Smooth muscle cell (in vitro differentiated cells): Measurements from ENCODE around the gene CXADR. TPM values are rescaled to one million over a fixed set of nuclear protein-coding genes. Genes with fewer than 3 reads are reported as not detected.

Experiments
- DNase-seq: peaks from one replicate; lab custom pipeline; 2025; ENCODE audit not compliant: unreplicated experiment; lab: John Stamatoyannopoulos, UW
- H2AFZ ChIP-seq: fragments of 200-600 bp; sonication (generic); 2 replicates; pipeline ENCODE4 v1.6.0; 2016; ENCODE audit warnings: antibody characterized with exemption, low read depth, mild to moderate bottlenecking
- H3F3A ChIP-seq: fragments of 200-600 bp; sonication (generic); 2 replicates; pipeline ENCODE4 v1.6.0; 2017; ENCODE audit warnings: antibody characterized with exemption, low read depth
- H3K27ac ChIP-seq: fragments of 200-600 bp; sonication (generic); 2 replicates; pipeline ENCODE4 v1.5.1; 2016; ENCODE audit warnings: low read depth, mild to moderate bottlenecking
- H3K27me3 ChIP-seq: fragments of 200-600 bp; sonication (generic); 2 replicates; pipeline ENCODE4 v1.6.1; 2016; ENCODE audit warnings: low read depth, mild to moderate bottlenecking
- H3K36me3 ChIP-seq: fragments of 200-600 bp; sonication (generic); 2 replicates; pipeline ENCODE4 v1.5.1; 2016; ENCODE audit warnings: low read depth
- H3K4me1 ChIP-seq: fragments of 200-600 bp; sonication (generic); 2 replicates; pipeline ENCODE4 v1.5.1; 2016; ENCODE audit warnings: low read depth
- H3K4me2 ChIP-seq: fragments of 200-600 bp; sonication (generic); 2 replicates; pipeline ENCODE4 v1.6.0; 2016; ENCODE audit warnings: mild to moderate bottlenecking
- H3K4me3 ChIP-seq: fragments of 200-600 bp; sonication (generic); 2 replicates; pipeline ENCODE4 v1.5.1; 2016; ENCODE audit warnings: mild to moderate bottlenecking
- H3K79me2 ChIP-seq: fragments of 200-600 bp; sonication (generic); 2 replicates; pipeline ENCODE4 v1.6.0; 2016; ENCODE audit warnings: low read depth, mild to moderate bottlenecking
- H3K9ac ChIP-seq: fragments of 200-600 bp; sonication (generic); 2 replicates; pipeline ENCODE4 v1.6.0; 2016; ENCODE audit warnings: low read depth
- H3K9me3 ChIP-seq: fragments of 200-600 bp; sonication (generic); replicated peaks from 2 replicates; pipeline ENCODE4 v1.5.1; 2016; ENCODE audit warnings: low read depth
- H4K20me1 ChIP-seq: fragments of 200-600 bp; sonication (generic); 2 replicates; pipeline ENCODE4 v1.6.0; 2016; ENCODE audit warnings: low read depth
- CTCF ChIP-seq: fragments of 200-600 bp; sonication (generic); IDR thresholded peaks from 2 replicates; pipeline ENCODE4 v1.5.1; 2017; ENCODE audit warnings: borderline replicate concordance, mild to moderate bottlenecking, antibody characterized with exemption; ENCODE audit not compliant: insufficient read depth, poor library complexity, severe bottlenecking
- WGBS: methylation state at CpG from one replicate; pipeline ENCODE4 v1.1.7; 2016; ENCODE audit warnings: low lambda C conversion rate; 5-methylcytosine and 5-hydroxymethylcytosine counted together
- polyA plus RNA-seq: library from polyadenylated mRNA; unstranded; fragments of >200 nt; fragmentation: Nextera tagmentation; extraction: Ambion mirVana; gene quantifications from 2 replicates; pipeline ENCODE4 v1.2.1, GENCODE V29; 2016
- total RNA-seq: library from RNA; depleted of rRNA; stranded (reverse); fragments of >200 nt; gene quantifications from 2 replicates; pipeline ENCODE4 v1.2.3, GENCODE V29; 2014

The CXADR gene
- total RNA-seq: 42.0 and 55.2 TPM in 2 replicates
- polyA plus RNA-seq: 19.5 and 26.2 TPM in 2 replicates

- H3K27ac ChIP-seq: peak within 1 kb of the TSS; percentile 70
- TF ChIP-seq CTCF: peak; percentile 50
- 2% methylated on average over 67 of the region's 83 CpGs for WGBS
Measured at GRCh38 chr21:17512253-17513213, at the start of gene CXADR. Gene CXADR, plus strand, starts transcription at chr21:17513043. Its CDS starts 87 bp downstream, at chr21:17513130.

GRCh38 chr21:17466166-17466565, 46.7 kb upstream of the CXADR start:
- Histone ChIP-seq H3K9ac (no peak overlapping the region), H3K27me3 (no peaks in the 10 kb centered on the region), H3K4me1 (peaks cover 22% of the 10 kb centered on the region), H3K4me3 (no peak overlapping the region), H3K4me2 (no peak overlapping the region), H3F3A (peaks cover 29% of the 10 kb centered on the region), H3K79me2 (no peaks in the 10 kb centered on the region), H3K36me3 (no peaks in the 10 kb centered on the region), H3K27ac (peak overlapping the region; percentile 92), H4K20me1 (no peaks in the 10 kb centered on the region), H2AFZ (no peak overlapping the region), H3K9me3 (no peaks in the 10 kb centered on the region)
- WGBS: 7% methylated on average over 1 of the region's 1 CpG
- no peak for TF ChIP-seq CTCF
- DNase-seq: no peak

More at GRCh38 chr21:17512253-17513213, at the start of gene CXADR:
- Histone ChIP-seq H3K4me2 (peak within 1 kb of the TSS; percentile 99), H3K36me3 (no peaks in the 10 kb centered on the region), H3K27me3 (no peaks in the 10 kb centered on the region), H3K79me2 (peaks cover 19% of the 10 kb centered on the region), H3K9ac (peak within 1 kb of the TSS; percentile 82), H4K20me1 (peaks cover 17% of the 10 kb centered on the region), H3K4me3 (peak within 1 kb of the TSS; percentile 96), H3K4me1 (peaks cover 24% of the 10 kb centered on the region), H2AFZ (peak within 1 kb of the TSS; percentile 94), H3K9me3 (no peaks in the 10 kb centered on the region), H3F3A (peaks cover 14% of the 10 kb centered on the region)
- no peak for DNase-seq

GRCh38 chr21:17467392-17467791, 45.5 kb upstream of the CXADR start:
- peaks cover 22% of the 10 kb centered on the region for H3K4me1 ChIP-seq
- no peak for DNase-seq
- H3K36me3 ChIP-seq: no peaks in the 10 kb centered on the region
- peak overlapping the region; percentile 71 for H3K4me2 ChIP-seq
- H4K20me1 ChIP-seq: no peaks in the 10 kb centered on the region
- H3K9me3 ChIP-seq: no peaks in the 10 kb centered on the region
- 11% methylated on average over 4 of the region's 4 CpGs for WGBS
- H2AFZ ChIP-seq: peak overlapping the region; percentile 29
- H3K27ac ChIP-seq: peak overlapping the region; percentile 92
- peak overlapping the region; percentile 22 for H3K9ac ChIP-seq
- TF ChIP-seq CTCF: no peak
- H3F3A ChIP-seq: peaks cover 19% of the 10 kb centered on the region
- no peaks in the 10 kb centered on the region for H3K79me2 ChIP-seq
- no peaks in the 10 kb centered on the region for H3K27me3 ChIP-seq
- peak overlapping the region; percentile 25 for H3K4me3 ChIP-seq
